ENCODE data around the gene ANXA4. TPM values are rescaled to one million over a fixed set of nuclear protein-coding genes. Genes with fewer than 3 reads are reported as not detected.

ANXA4 gene
- total RNA-seq, 1 donor from 2014 or later, result 250 TPM

DNA sequence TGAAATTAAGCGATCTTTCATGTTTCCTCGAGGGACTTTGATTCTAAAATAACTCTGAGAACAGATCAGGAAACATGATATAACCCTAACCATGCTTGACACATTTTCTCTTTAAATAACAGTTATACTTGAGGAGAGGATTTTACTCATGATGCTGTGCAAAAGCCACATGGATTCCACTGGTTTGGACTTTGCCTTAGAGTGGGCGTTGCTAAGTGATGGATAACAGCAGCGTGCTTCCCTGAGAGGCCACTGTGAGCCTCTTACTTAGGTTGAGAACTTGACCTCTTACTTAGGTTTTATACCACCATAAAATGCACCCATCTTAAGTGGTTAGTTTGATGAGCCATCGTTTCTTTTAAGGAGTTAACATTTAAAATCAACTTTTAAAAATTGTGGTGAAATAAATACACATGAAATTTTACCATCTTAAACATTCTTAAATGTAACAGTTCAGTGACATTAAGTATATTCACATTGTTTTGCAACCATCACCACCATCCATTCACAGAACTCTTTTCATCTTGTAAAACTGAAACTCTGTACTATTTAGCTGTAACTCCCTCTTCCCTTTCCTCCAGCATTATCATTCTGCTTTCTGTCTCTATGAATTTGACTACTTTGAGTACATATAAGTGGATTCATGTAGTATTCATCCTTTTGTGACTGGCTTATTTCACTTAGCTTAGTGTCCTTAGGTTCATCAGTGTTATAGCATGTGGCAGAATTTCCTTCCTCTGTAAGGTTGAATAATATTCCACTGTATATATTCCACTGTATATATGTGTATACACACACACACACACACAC is 22.6 kb downstream of the ANXA4 start:
- no peaks in the 10 kb centered on the region for H3K27me3 Mint-ChIP-seq
- no peak for DNase-seq (ENCODE audit: low spot score, unreplicated experiment)
- peaks cover 60% of the 10 kb centered on the region for H3K4me1 Mint-ChIP-seq (ENCODE audit: low read depth)
- H3K36me3 Mint-ChIP-seq (ENCODE audit: insufficient read depth), result peaks cover 37% of the 10 kb centered on the region
- H3K4me3 Mint-ChIP-seq (ENCODE audit: low read depth), result no peak overlapping the region
- TF ChIP-seq, protein P1, sequence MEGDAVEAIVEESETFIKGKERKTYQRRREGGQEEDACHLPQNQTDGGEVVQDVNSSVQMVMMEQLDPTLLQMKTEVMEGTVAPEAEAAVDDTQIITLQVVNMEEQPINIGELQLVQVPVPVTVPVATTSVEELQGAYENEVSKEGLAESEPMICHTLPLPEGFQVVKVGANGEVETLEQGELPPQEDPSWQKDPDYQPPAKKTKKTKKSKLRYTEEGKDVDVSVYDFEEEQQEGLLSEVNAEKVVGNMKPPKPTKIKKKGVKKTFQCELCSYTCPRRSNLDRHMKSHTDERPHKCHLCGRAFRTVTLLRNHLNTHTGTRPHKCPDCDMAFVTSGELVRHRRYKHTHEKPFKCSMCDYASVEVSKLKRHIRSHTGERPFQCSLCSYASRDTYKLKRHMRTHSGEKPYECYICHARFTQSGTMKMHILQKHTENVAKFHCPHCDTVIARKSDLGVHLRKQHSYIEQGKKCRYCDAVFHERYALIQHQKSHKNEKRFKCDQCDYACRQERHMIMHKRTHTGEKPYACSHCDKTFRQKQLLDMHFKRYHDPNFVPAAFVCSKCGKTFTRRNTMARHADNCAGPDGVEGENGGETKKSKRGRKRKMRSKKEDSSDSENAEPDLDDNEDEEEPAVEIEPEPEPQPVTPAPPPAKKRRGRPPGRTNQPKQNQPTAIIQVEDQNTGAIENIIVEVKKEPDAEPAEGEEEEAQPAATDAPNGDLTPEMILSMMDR (IDR thresholded peaks at IDR 0.05; ENCODE audit: unreplicated experiment), result no peak
- H3K27ac Mint-ChIP-seq, result peak overlapping the region; percentile 60
- H3K9me3 Mint-ChIP-seq (ENCODE audit: low read depth), result no peaks in the 10 kb centered on the region

DNA sequence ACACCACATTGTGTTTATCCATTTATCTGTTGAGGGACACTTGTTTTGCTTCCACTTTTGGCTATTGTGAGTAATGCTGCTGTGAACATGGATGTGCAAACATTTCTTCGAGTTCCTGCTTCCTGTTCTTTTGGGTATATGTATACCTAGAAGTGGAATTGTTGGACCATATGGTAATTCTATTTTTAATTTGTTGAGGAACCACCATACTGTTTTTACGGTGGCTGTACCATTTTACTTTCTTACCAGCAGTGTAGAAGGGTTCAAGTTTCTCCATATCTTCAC is 23.1 kb downstream of the ANXA4 start:
- TF ChIP-seq, protein P1 (IDR thresholded peaks at IDR 0.05; ENCODE audit: unreplicated experiment), result no peak
- H3K27ac Mint-ChIP-seq, result peak overlapping the region; percentile 60
- H3K36me3 Mint-ChIP-seq (ENCODE audit: insufficient read depth), result peaks cover 36% of the 10 kb centered on the region
- no peaks in the 10 kb centered on the region for H3K9me3 Mint-ChIP-seq (ENCODE audit: low read depth)
- no peak for DNase-seq (ENCODE audit: low spot score, unreplicated experiment)
- no peaks in the 10 kb centered on the region for H3K27me3 Mint-ChIP-seq
- peaks cover 63% of the 10 kb centered on the region for H3K4me1 Mint-ChIP-seq (ENCODE audit: low read depth)
- H3K4me3 Mint-ChIP-seq (ENCODE audit: low read depth), result no peak overlapping the region

DNA sequence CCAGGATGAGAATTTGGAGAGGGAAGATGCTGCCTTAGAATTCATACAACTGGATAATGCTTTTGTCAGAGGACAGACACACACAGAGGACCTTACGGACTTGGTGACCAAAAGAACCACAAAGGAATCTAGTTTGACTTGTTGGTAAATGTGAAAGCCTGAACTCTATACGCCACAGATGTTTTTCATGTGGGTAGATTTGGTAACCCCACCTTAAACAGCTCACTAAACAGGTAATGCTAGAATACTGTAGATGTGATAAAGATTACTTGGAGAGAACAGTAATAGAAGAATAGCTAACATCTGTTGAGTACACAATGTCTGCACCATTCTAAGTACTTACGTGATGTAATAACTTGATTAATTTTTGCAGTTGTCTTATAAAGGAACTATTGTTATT is 24.1 kb downstream of the ANXA4 start:
- Mint-ChIP-seq H3K27ac (peak overlapping the region; percentile 60), H3K27me3 (no peaks in the 10 kb centered on the region), H3K4me3 (ENCODE audit: low read depth) (no peak overlapping the region), H3K36me3 (ENCODE audit: insufficient read depth) (peaks cover 36% of the 10 kb centered on the region), H3K4me1 (ENCODE audit: low read depth) (peaks cover 66% of the 10 kb centered on the region), H3K9me3 (ENCODE audit: low read depth) (no peaks in the 10 kb centered on the region)
- TF ChIP-seq, protein P1 (IDR thresholded peaks at IDR 0.05; ENCODE audit: unreplicated experiment), result no peak
- DNase-seq (ENCODE audit: low spot score, unreplicated experiment), result no peak

DNA sequence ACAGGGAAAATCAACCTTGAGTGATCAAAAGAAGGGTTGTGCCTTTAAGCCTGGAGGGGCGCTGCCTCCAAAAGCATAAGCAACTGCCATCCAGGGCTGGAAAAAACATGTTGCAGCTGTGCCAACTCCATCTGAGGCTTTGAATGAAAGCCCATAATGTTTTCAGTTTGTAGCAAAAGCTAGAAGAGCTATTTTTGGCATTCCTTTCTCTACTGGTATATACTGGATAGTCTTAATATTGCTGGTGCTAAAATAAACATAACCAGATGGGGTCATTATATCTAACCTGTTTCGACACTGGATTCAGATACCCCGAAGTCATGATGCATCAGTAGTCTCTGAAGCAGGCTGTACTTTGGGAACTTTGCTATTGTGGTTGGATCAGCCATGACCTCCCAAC is 25.1 kb downstream of the ANXA4 start:
- Mint-ChIP-seq H3K27ac (peak overlapping the region; percentile 85), H3K9me3 (ENCODE audit: low read depth) (no peaks in the 10 kb centered on the region), H3K4me1 (ENCODE audit: low read depth) (peaks cover 72% of the 10 kb centered on the region), H3K36me3 (ENCODE audit: insufficient read depth) (peaks cover 37% of the 10 kb centered on the region), H3K4me3 (ENCODE audit: low read depth) (no peak overlapping the region), H3K27me3 (no peaks in the 10 kb centered on the region)
- DNase-seq (ENCODE audit: low spot score, unreplicated experiment), result no peak
- TF ChIP-seq, protein P1 (IDR thresholded peaks at IDR 0.05; ENCODE audit: unreplicated experiment), result no peak

DNA sequence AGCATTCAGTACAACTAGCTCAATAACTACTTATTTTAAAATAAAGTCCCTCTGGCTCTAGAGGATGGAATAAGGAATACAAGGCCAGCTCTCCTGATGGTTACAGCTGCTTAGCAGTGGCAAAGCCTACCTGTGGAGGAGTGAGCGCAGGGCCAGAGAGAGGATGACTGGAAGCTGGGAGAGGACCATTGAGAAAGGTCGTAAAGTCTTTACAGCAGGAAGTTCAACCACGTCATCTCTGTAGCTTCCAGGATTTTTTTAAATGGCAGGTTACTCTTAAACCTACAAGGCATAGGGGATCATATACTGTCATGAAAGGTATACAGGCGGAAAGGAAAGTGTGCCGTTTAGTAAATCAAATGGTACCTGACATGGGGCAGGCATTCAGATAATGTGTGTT is 26.3 kb downstream of the ANXA4 start:
- Mint-ChIP-seq H3K36me3 (ENCODE audit: insufficient read depth) (peaks cover 34% of the 10 kb centered on the region), H3K27ac (peak overlapping the region; percentile 42), H3K4me1 (ENCODE audit: low read depth) (peaks cover 69% of the 10 kb centered on the region), H3K4me3 (ENCODE audit: low read depth) (no peak overlapping the region), H3K27me3 (no peaks in the 10 kb centered on the region), H3K9me3 (ENCODE audit: low read depth) (no peaks in the 10 kb centered on the region)
- DNase-seq (ENCODE audit: low spot score, unreplicated experiment), result no peak
- TF ChIP-seq, protein P1 (IDR thresholded peaks at IDR 0.05; ENCODE audit: unreplicated experiment), result no peak
